ENCODE results near the gene CDC42EP1.

- TF ChIP-seq CTCF (IDR thresholded peaks at IDR 0.05) (no peak), POLR2A (IDR thresholded peaks at IDR 0.05) (no peak)
Measured at GRCh38 chr22:37616201-37617083, 56.2 kb downstream of the CDC42EP1 start.
